WTC11 (cell line): ENCODE data around the gene DNM1L. TPM values are rescaled to one million over a fixed set of nuclear protein-coding genes. Genes with fewer than 3 reads are reported as not detected.

Source experiments
- ATAC-seq: fragments of 200-7000 bp; cut with Tn5 transposase; 2 replicates; pipeline ENCODE4 v1.10.0; 2021; ENCODE audit warnings: mild to moderate bottlenecking, moderate library complexity
- CTCF ChIA-PET: fragments of 300-600 bp; sonication (Branson Sonifier 250); formaldehyde crosslinking; loops from one replicate; lab custom pipeline; 2021; ENCODE audit warnings: antibody characterized with exemption; lab: Charles Lee
- POLR2A ChIA-PET: fragments of 350-600 bp; sonication (Branson Sonifier 250); formaldehyde crosslinking; loops from one replicate; lab custom pipeline; 2021; ENCODE audit warnings: antibody characterized with exemption; lab: Charles Lee
- DNase-seq: peaks from one replicate; pipeline ENCODE4 v3.0.0; 2021; ENCODE audit warnings: low spot score
- H3K27ac Mint-ChIP-seq: 2 replicates; pipeline ENCODE4 v1.8.0; 2021; ENCODE audit warnings: mixed read lengths
- H3K27me3 Mint-ChIP-seq: 2 replicates; pipeline ENCODE4 v1.8.0; 2021; ENCODE audit warnings: low read depth, mild to moderate bottlenecking, moderate library complexity, mixed read lengths
- H3K36me3 Mint-ChIP-seq: 2 replicates; pipeline ENCODE4 v1.8.0; 2021; ENCODE audit warnings: mixed read lengths
- H3K4me1 Mint-ChIP-seq: 2 replicates; pipeline ENCODE4 v1.8.0; 2022; ENCODE audit warnings: mixed read lengths
- H3K4me3 Mint-ChIP-seq: 2 replicates; pipeline ENCODE4 v1.8.0; 2021; ENCODE audit warnings: mild to moderate bottlenecking, moderate library complexity, mixed read lengths
- H3K9me3 Mint-ChIP-seq: 2 replicates; pipeline ENCODE4 v1.8.0; 2021; ENCODE audit warnings: mixed read lengths
- AFF4 ChIP-seq: sonication (generic); formaldehyde crosslinking; IDR thresholded peaks from 2 replicates; pipeline ENCODE4 v1.8.1; 2023; ENCODE audit warnings: mild to moderate bottlenecking, missing genetic modification reagents, borderline replicate concordance
- ARID4B ChIP-seq: sonication (generic); formaldehyde crosslinking; IDR thresholded peaks from 2 replicates; pipeline ENCODE4 v1.8.0; 2023; ENCODE audit warnings: missing genetic modification reagents, mild to moderate bottlenecking, borderline replicate concordance
- ATF2 ChIP-seq: sonication (generic); formaldehyde crosslinking; IDR thresholded peaks from 2 replicates; pipeline ENCODE4 v1.8.1; 2022; ENCODE audit warnings: low read depth, missing genetic modification reagents, borderline replicate concordance
- ATF3 ChIP-seq: sonication (generic); formaldehyde crosslinking; conservative IDR thresholded peaks from 2 replicates; pipeline ENCODE4 v1.8.1; 2022; ENCODE audit warnings: mild to moderate bottlenecking, missing genetic modification reagents
- E2F1 ChIP-seq: sonication (generic); formaldehyde crosslinking; IDR thresholded peaks from 2 replicates; pipeline ENCODE4 v1.8.0; 2022; ENCODE audit warnings: mild to moderate bottlenecking, missing genetic modification reagents
- E2F5 ChIP-seq: sonication (generic); formaldehyde crosslinking; IDR thresholded peaks from 2 replicates; pipeline ENCODE4 v1.8.1; 2022; ENCODE audit warnings: mild to moderate bottlenecking, moderate library complexity, missing genetic modification reagents
- ETV6 ChIP-seq: sonication (generic); formaldehyde crosslinking; IDR thresholded peaks from 2 replicates; pipeline ENCODE4 v1.8.1; 2022; ENCODE audit warnings: mild to moderate bottlenecking, missing genetic modification reagents
- FOXJ3 ChIP-seq: sonication (generic); formaldehyde crosslinking; IDR thresholded peaks from 2 replicates; pipeline ENCODE4 v1.9.0; 2021; ENCODE audit warnings: missing genetic modification reagents, mild to moderate bottlenecking, borderline replicate concordance
- HMGA2 ChIP-seq: fragments of 250-450 bp; sonication (Bioruptor Pico); IDR thresholded peaks from 2 replicates; pipeline ENCODE4 v1.4.0; 2021; ENCODE audit warnings: mild to moderate bottlenecking, moderate library complexity
- HMGXB4 ChIP-seq: sonication (generic); formaldehyde crosslinking; IDR thresholded peaks from 2 replicates; pipeline ENCODE4 v1.8.1; 2023; ENCODE audit warnings: mild to moderate bottlenecking, moderate library complexity, missing genetic modification reagents
- IRF2 ChIP-seq: sonication (generic); formaldehyde crosslinking; IDR thresholded peaks from 2 replicates; pipeline ENCODE4 v1.8.0; 2022; ENCODE audit warnings: low read depth, missing genetic modification reagents, borderline replicate concordance
- MYBL2 ChIP-seq: sonication (generic); formaldehyde crosslinking; IDR thresholded peaks from 2 replicates; pipeline ENCODE4 v1.8.1; 2023; ENCODE audit warnings: mild to moderate bottlenecking, moderate library complexity, missing genetic modification reagents
- NFYB ChIP-seq: sonication (generic); formaldehyde crosslinking; conservative IDR thresholded peaks from 2 replicates; pipeline ENCODE4 v1.8.0; 2022; ENCODE audit warnings: low read depth, missing genetic modification reagents
- NR1H2 ChIP-seq: sonication (generic); formaldehyde crosslinking; IDR thresholded peaks from 2 replicates; pipeline ENCODE4 v1.9.0; 2021; ENCODE audit warnings: mild to moderate bottlenecking, moderate library complexity, missing genetic modification reagents
- RELA ChIP-seq: sonication (generic); formaldehyde crosslinking; IDR thresholded peaks from 2 replicates; pipeline ENCODE4 v1.8.1; 2022; ENCODE audit warnings: missing genetic modification reagents, mild to moderate bottlenecking, borderline replicate concordance
- SMAD4 ChIP-seq: sonication (generic); formaldehyde crosslinking; IDR thresholded peaks from 2 replicates; pipeline ENCODE4 v1.8.0; 2022; ENCODE audit warnings: mild to moderate bottlenecking, missing genetic modification reagents
- TP53 ChIP-seq: sonication (generic); formaldehyde crosslinking; IDR thresholded peaks from 2 replicates; pipeline ENCODE4 v1.8.1; 2023; ENCODE audit warnings: mild to moderate bottlenecking, missing genetic modification reagents
- USF1 ChIP-seq: sonication (generic); formaldehyde crosslinking; IDR thresholded peaks from 2 replicates; pipeline ENCODE4 v1.8.0; 2022; ENCODE audit warnings: mild to moderate bottlenecking, missing genetic modification reagents
- USF2 ChIP-seq: sonication (generic); formaldehyde crosslinking; IDR thresholded peaks from 2 replicates; pipeline ENCODE4 v1.8.1; 2023; ENCODE audit warnings: mild to moderate bottlenecking, missing genetic modification reagents, moderate library complexity
- total RNA-seq: library from RNA; stranded (reverse); gene quantifications from 3 replicates; pipeline ENCODE4 v1.2.3, GENCODE V29; 2021

The DNM1L gene
- total RNA-seq, 1 experiment from 2014 or later = 74.3 TPM

GRCh38 chr12:32697445-32697844, 18.3 kb downstream of the DNM1L start:
- POLR2A ChIA-PET = no interaction called here
- no peak for ATAC-seq
- H3K27ac Mint-ChIP-seq = no peak overlapping the region; the same call in 1 of the 2 replicates

More at GRCh38 chr12:32697445-32697844, 18.3 kb downstream of the DNM1L start:
- H3K36me3 Mint-ChIP-seq = peaks cover 41% of the 10 kb centered on the region
- H3K9me3 Mint-ChIP-seq = peaks cover 15% of the 10 kb centered on the region
- H3K27me3 Mint-ChIP-seq = no peaks in the 10 kb centered on the region
- no peak for DNase-seq
- H3K4me1 Mint-ChIP-seq = peaks cover 18% of the 10 kb centered on the region
- no peak for TF ChIP-seq TP53 (CRISPR knock-in tag)
- no peak for TF ChIP-seq USF1 (CRISPR knock-in tag)
- TF ChIP-seq MYBL2 (CRISPR knock-in tag) = no peak
- no peak for TF ChIP-seq RELA (CRISPR knock-in tag)
- TF ChIP-seq USF2 (CRISPR knock-in tag) = no peak
- no peak for TF ChIP-seq FOXJ3
- no peak for TF ChIP-seq AFF4 (CRISPR knock-in tag)
- no peak for TF ChIP-seq HMGA2 (CRISPR knock-in tag)
- TF ChIP-seq ATF2 (CRISPR knock-in tag) = no peak
- no peak for TF ChIP-seq E2F5 (CRISPR knock-in tag)
- no peak for TF ChIP-seq NFYB
- no peak for TF ChIP-seq SMAD4
- no peak for TF ChIP-seq ATF3 (CRISPR knock-in tag)
- no peak for TF ChIP-seq E2F1 (CRISPR knock-in tag)
- no peak for TF ChIP-seq NR1H2 (CRISPR knock-in tag)
- no peak for TF ChIP-seq ARID4B (CRISPR knock-in tag)
- TF ChIP-seq IRF2 = no peak
- TF ChIP-seq ETV6 (CRISPR knock-in tag) = no peak
- TF ChIP-seq HMGXB4 (CRISPR knock-in tag) = no peak
- TF ChIP-seq, all 79 proteins: peak for 0
- CTCF ChIA-PET = no interaction called here
- H3K4me3 Mint-ChIP-seq = no peak overlapping the region
